OCI-LY1 (cell line): ENCODE data around the gene ARHGAP22.

Experiments used
- H2AFZ ChIP-seq: fragments of 200-600 bp; sonication (generic), shearing (Covaris generic); 2 replicates; pipeline ENCODE4 v1.6.0; 2014; ENCODE audit warnings: antibody characterized with exemption, mild to moderate bottlenecking, low read length
- H3F3A ChIP-seq: fragments of 200-600 bp; sonication (generic), shearing (Covaris generic); 2 replicates; pipeline ENCODE4 v1.6.0; 2014; ENCODE audit warnings: mild to moderate bottlenecking, antibody characterized with exemption, low read length, moderate library complexity; ENCODE audit not compliant: insufficient read depth
- H3K27ac ChIP-seq: fragments of 200-600 bp; sonication (generic); 2 replicates; pipeline ENCODE4 v1.5.1; 2014; ENCODE audit warnings: low read length, mixed run types, mild to moderate bottlenecking, low read depth; ENCODE audit not compliant: poor library complexity, severe bottlenecking
- H3K27me3 ChIP-seq: fragments of 200-600 bp; sonication (generic); 2 replicates; pipeline ENCODE4 v1.6.0; 2014; ENCODE audit warnings: antibody characterized with exemption, mild to moderate bottlenecking, low read length, moderate library complexity; ENCODE audit not compliant: insufficient read depth
- H3K36me3 ChIP-seq: fragments of 200-600 bp; sonication (generic); 2 replicates; pipeline ENCODE4 v1.6.1; 2014; ENCODE audit warnings: mild to moderate bottlenecking, antibody characterized with exemption, low read length, moderate library complexity, mixed read lengths; ENCODE audit not compliant: insufficient read depth
- H3K4me1 ChIP-seq: fragments of 200-600 bp; sonication (generic); 2 replicates; pipeline ENCODE4 v1.5.1; 2014; ENCODE audit warnings: mild to moderate bottlenecking, low read length, moderate library complexity; ENCODE audit not compliant: insufficient read depth, severe bottlenecking
- H3K4me2 ChIP-seq: fragments of 200-600 bp; sonication (generic), shearing (Covaris generic); 2 replicates; pipeline ENCODE4 v1.6.1; 2014; ENCODE audit warnings: low read length
- H3K4me3 ChIP-seq: fragments of 200-600 bp; sonication (generic); 2 replicates; pipeline ENCODE4 v1.5.1; 2014; ENCODE audit warnings: low read length, low read depth, mild to moderate bottlenecking, mixed read lengths; ENCODE audit not compliant: poor library complexity, severe bottlenecking
- H3K79me2 ChIP-seq: fragments of 200-600 bp; shearing (Covaris generic); 2 replicates; pipeline ENCODE4 v1.6.1; 2016; ENCODE audit warnings: mixed run types, low read length, mixed read lengths; ENCODE audit not compliant: insufficient read depth
- H3K9ac ChIP-seq: fragments of 200-600 bp; sonication (generic), shearing (Covaris generic); 2 replicates; pipeline ENCODE4 v1.6.1; 2014; ENCODE audit warnings: mild to moderate bottlenecking, low read length, mixed read lengths
- H3K9me2 ChIP-seq: fragments of 200-600 bp; sonication (generic), shearing (Covaris generic); 2 replicates; pipeline ENCODE4 v1.6.1; 2014; ENCODE audit warnings: low read depth, mild to moderate bottlenecking, low read length, mixed read lengths
- H3K9me3 ChIP-seq: fragments of 200-600 bp; shearing (Covaris generic); 2 replicates; pipeline ENCODE4 v1.6.1; 2014; ENCODE audit warnings: low read length, mixed read lengths
- H4K20me1 ChIP-seq: fragments of 200-600 bp; sonication (generic), shearing (Covaris generic); 2 replicates; pipeline ENCODE4 v1.6.0; 2016; ENCODE audit warnings: mild to moderate bottlenecking, low read length; ENCODE audit not compliant: insufficient read depth
- EZH2 ChIP-seq: fragments of 200-600 bp; sonication (generic), shearing (Covaris generic); IDR thresholded peaks from 2 replicates; pipeline ENCODE4 v1.8.0; 2017; ENCODE audit warnings: borderline replicate concordance, mixed run types, mild to moderate bottlenecking, antibody characterized with exemption, low read length, moderate library complexity, mixed read lengths
- TF ChIP-seq, protein P1 (sequence below): fragments of 200-600 bp; sonication (generic), shearing (Covaris generic); IDR thresholded peaks from 2 replicates; pipeline ENCODE4 v1.5.1; 2017; ENCODE audit warnings: mild to moderate bottlenecking, antibody characterized with exemption, low read length, moderate library complexity, mixed read lengths

The ARHGAP22 gene

DNA sequence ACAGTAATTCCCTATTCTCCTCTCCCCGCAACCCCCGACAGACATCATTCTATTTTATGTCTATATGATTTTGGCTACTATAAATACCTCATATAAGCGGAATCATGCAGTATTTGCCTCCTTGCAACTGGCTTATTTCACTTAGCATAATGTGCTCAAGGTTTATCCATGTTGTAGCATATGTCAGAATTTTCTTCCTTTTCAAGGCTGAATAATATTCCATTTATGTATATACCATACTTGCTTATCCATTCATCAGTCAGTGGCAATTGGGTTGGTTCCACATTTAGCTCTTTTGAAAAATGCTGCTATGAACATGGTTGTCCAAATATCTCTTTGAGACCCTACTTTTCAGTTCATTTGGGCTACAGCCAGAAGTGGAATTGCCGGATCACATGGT is 191.9 kb downstream of the ARHGAP22 start:
- Histone ChIP-seq H3K27me3 (no peaks in the 10 kb centered on the region), H3F3A (no peaks in the 10 kb centered on the region), H3K4me2 (no peak overlapping the region), H3K36me3 (peaks cover 3% of the 10 kb centered on the region; the same call in 1 of the 2 replicates), H3K79me2 (no peaks in the 10 kb centered on the region), H2AFZ (no peak overlapping the region), H4K20me1 (no peaks in the 10 kb centered on the region), H3K4me3 (no peak overlapping the region), H3K9me2 (no peaks in the 10 kb centered on the region), H3K9ac (no peak overlapping the region), H3K27ac (no peak overlapping the region), H3K9me3 (no peaks in the 10 kb centered on the region), H3K4me1 (no peaks in the 10 kb centered on the region)
- TF ChIP-seq, protein P1, sequence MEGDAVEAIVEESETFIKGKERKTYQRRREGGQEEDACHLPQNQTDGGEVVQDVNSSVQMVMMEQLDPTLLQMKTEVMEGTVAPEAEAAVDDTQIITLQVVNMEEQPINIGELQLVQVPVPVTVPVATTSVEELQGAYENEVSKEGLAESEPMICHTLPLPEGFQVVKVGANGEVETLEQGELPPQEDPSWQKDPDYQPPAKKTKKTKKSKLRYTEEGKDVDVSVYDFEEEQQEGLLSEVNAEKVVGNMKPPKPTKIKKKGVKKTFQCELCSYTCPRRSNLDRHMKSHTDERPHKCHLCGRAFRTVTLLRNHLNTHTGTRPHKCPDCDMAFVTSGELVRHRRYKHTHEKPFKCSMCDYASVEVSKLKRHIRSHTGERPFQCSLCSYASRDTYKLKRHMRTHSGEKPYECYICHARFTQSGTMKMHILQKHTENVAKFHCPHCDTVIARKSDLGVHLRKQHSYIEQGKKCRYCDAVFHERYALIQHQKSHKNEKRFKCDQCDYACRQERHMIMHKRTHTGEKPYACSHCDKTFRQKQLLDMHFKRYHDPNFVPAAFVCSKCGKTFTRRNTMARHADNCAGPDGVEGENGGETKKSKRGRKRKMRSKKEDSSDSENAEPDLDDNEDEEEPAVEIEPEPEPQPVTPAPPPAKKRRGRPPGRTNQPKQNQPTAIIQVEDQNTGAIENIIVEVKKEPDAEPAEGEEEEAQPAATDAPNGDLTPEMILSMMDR = no peak
- TF ChIP-seq EZH2 = no peak

DNA sequence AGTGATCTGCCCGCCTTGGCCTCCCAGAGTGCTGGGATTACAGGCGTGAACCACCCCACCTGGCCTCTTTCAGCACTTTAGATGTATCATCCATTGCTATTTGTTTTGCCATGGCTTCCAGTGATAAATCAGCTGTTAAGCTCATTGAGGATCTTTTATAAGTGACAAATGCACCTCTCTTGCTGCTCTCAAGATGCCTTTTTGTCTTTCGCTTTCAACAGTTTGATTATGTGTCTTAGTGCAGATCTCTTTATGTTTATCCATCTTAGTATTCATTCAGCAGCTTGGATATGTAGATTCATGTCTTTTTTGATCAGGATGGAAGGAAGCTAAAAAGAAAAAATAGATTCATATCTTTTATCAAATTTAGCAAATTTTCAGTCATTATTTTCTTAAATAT is 192.8 kb downstream of the ARHGAP22 start:
- H3K9me2 ChIP-seq = no peaks in the 10 kb centered on the region
- H3K4me3 ChIP-seq = no peak overlapping the region
- no peak overlapping the region for H3K27ac ChIP-seq
- no peak overlapping the region for H3K4me2 ChIP-seq
- H4K20me1 ChIP-seq = no peaks in the 10 kb centered on the region
- no peak for TF ChIP-seq EZH2
- TF ChIP-seq, protein P1 = no peak
- H3K36me3 ChIP-seq = peaks cover 3% of the 10 kb centered on the region; the same call in 1 of the 2 replicates
- H3K9me3 ChIP-seq = no peaks in the 10 kb centered on the region
- H3K79me2 ChIP-seq = no peaks in the 10 kb centered on the region
- H2AFZ ChIP-seq = no peak overlapping the region
- no peaks in the 10 kb centered on the region for H3K27me3 ChIP-seq
- no peaks in the 10 kb centered on the region for H3K4me1 ChIP-seq
- H3K9ac ChIP-seq = no peak overlapping the region
- H3F3A ChIP-seq = no peaks in the 10 kb centered on the region

DNA sequence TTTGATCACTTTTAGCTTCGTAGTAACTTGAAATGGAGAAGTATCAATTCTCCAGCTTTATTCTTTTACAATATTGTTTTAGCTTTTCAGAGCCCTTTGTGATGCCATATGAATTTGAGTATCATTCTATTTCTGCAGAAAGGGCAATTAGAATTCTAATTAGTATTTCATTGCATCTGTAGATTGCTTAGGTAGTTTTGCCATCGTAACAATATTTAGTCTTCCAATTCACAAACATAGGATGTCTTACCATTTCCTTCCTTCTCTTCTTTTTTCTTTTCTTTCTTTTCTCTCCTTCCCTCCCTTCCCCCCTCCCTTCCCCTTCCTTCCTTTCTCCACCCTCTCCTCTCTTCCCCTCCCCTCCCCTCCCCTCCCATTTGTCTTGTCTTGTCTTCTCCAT is 193.4 kb downstream of the ARHGAP22 start:
- Histone ChIP-seq H3K9ac (no peak overlapping the region), H3F3A (no peaks in the 10 kb centered on the region), H3K9me2 (no peaks in the 10 kb centered on the region), H3K36me3 (peaks cover 3% of the 10 kb centered on the region; the same call in 1 of the 2 replicates), H3K4me2 (no peak overlapping the region), H3K4me1 (no peaks in the 10 kb centered on the region), H4K20me1 (no peaks in the 10 kb centered on the region), H2AFZ (no peak overlapping the region), H3K9me3 (no peaks in the 10 kb centered on the region), H3K27ac (no peak overlapping the region), H3K4me3 (no peak overlapping the region), H3K27me3 (no peaks in the 10 kb centered on the region), H3K79me2 (no peaks in the 10 kb centered on the region)
- no peak for TF ChIP-seq EZH2
- TF ChIP-seq, protein P1 = no peak
